Testis (tissue), 3 donors: Measurements from ENCODE around the gene PPY. TPM values are rescaled to one million over a fixed set of nuclear protein-coding genes. Genes with fewer than 3 reads are reported as not detected.
"Not testable (repeated sequence)": the region's sequence is repeated elsewhere in the genome, so short reads cannot be mapped to it uniquely, and the experiment has no call there.

ENCODE experiments used
- DNase-seq: peaks from one replicate; pipeline ENCODE4 v3.0.0-alpha.2; 2019
- H3K27ac ChIP-seq, 2 donors: fragments of 200-600 bp; sonication (generic); one replicate each; pipeline ENCODE4 v1.5.1; 2019
- H3K27me3 ChIP-seq: fragments of 200-600 bp; sonication (generic); one replicate; pipeline ENCODE4 v1.5.1; 2019
- H3K36me3 ChIP-seq: fragments of 200-600 bp; sonication (generic); one replicate; pipeline ENCODE4 v1.5.1; 2017; ENCODE audit warnings: low read depth; ENCODE audit errors: missing control alignments
- H3K4me1 ChIP-seq: fragments of 200-600 bp; sonication (generic); one replicate; pipeline ENCODE4 v1.5.1; 2019
- H3K4me3 ChIP-seq, 2 donors: fragments of 200-600 bp; sonication (generic); one replicate each; pipeline ENCODE4 v1.5.1; 2017 to 2019
- H3K9me3 ChIP-seq: fragments of 200-600 bp; sonication (generic); one replicate; pipeline ENCODE4 v1.5.1; 2017
- POLR2A ChIP-seq: fragments of 450-650 bp; IDR thresholded peaks from one replicate; pipeline ENCODE4 v1.6.1; 2017; ENCODE audit warnings: antibody characterized with exemption, mild to moderate bottlenecking, moderate library complexity
- WGBS, 2 donors: methylation state at CpG; one replicate each; pipeline ENCODE4 v1.1.5; 2018; 5-methylcytosine and 5-hydroxymethylcytosine counted together
- intact Hi-C: fragments of 100-400 bp; cut with DNase I; formaldehyde crosslinking; loops from one replicate; pipeline ENCODE4 v1.15.1; 2023; ENCODE audit warnings: low total_unique reads
- polyA plus RNA-seq: library from polyadenylated mRNA; stranded (reverse); fragments of 350-450 nt; fragmentation: Illumina TruSeq; extraction: RNeasy Lipid Tissue Mini Kit (QIAGEN cat#74804); gene quantifications from one replicate; pipeline ENCODE4 v1.2.3, GENCODE V29; 2014; ENCODE audit warnings: low read depth, low replicate concordance; ENCODE audit not compliant: insufficient read depth
- total RNA-seq, 2 donors: library from RNA; depleted of rRNA; stranded (reverse); fragments of >200 nt; gene quantifications; one replicate each; pipeline ENCODE4 v1.2.3, GENCODE V29; 2016
- TF ChIP-seq, protein P1 (sequence below), 3 experiments: fragments of 450-650 bp in 2 of 3; fragments of 200-600 bp in 1 of 3; sonication (generic) in 1 of 3; IDR thresholded peaks; one replicate each; pipeline ENCODE4 v1.5.1; 2016 to 2019; ENCODE audit warnings: antibody characterized with exemption in 3 of 3, mild to moderate bottlenecking in 2 of 3, moderate library complexity in 1 of 3

The PPY gene
- total and polyA plus RNA-seq, 3 donors from 2014 or later, result 0.99 TPM; not detected in 2

DNA sequence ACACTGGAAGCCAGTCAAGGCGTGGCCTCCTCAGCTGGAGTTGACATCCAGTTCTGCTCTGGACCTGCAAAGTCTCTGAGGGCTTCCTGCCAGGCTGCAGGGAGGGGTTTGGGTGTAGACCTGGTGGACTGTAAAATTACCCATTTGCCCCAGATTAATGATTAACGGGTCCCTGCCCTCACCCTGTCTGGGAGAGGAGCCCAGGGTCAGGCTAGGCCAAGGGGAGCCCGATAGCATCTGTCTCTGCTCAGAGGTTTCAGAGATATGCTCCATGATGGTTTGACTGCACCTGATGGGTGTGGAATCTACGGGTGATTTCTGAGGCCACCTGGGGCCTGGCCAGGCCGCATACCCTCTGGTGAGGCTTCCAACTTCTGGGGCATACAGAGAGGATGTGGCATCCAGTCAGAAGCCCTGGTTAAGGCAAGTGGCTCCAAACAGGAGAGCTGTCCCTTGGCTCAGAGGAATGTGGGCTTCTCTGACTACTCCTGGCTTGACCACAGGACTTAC, 11.2 kb downstream of the PPY start:
- intact Hi-C loops, result no loop called here
- no peak overlapping the region for H3K4me3 ChIP-seq
- H3K27ac ChIP-seq, result no peak overlapping the region
- no peak for DNase-seq
- no peaks in the 10 kb centered on the region for H3K27me3 ChIP-seq
- H3K4me1 ChIP-seq, result no peaks in the 10 kb centered on the region
- TF ChIP-seq, protein P1, sequence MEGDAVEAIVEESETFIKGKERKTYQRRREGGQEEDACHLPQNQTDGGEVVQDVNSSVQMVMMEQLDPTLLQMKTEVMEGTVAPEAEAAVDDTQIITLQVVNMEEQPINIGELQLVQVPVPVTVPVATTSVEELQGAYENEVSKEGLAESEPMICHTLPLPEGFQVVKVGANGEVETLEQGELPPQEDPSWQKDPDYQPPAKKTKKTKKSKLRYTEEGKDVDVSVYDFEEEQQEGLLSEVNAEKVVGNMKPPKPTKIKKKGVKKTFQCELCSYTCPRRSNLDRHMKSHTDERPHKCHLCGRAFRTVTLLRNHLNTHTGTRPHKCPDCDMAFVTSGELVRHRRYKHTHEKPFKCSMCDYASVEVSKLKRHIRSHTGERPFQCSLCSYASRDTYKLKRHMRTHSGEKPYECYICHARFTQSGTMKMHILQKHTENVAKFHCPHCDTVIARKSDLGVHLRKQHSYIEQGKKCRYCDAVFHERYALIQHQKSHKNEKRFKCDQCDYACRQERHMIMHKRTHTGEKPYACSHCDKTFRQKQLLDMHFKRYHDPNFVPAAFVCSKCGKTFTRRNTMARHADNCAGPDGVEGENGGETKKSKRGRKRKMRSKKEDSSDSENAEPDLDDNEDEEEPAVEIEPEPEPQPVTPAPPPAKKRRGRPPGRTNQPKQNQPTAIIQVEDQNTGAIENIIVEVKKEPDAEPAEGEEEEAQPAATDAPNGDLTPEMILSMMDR (IDR thresholded peaks at IDR 0.05), result no peak
- no peak for TF ChIP-seq POLR2A
- no peaks in the 10 kb centered on the region for H3K36me3 ChIP-seq
- H3K9me3 ChIP-seq, result no peaks in the 10 kb centered on the region
- WGBS, 2 donors, result 81 to 96% methylated on average over 4 to 5 of the region's 5 CpGs

DNA sequence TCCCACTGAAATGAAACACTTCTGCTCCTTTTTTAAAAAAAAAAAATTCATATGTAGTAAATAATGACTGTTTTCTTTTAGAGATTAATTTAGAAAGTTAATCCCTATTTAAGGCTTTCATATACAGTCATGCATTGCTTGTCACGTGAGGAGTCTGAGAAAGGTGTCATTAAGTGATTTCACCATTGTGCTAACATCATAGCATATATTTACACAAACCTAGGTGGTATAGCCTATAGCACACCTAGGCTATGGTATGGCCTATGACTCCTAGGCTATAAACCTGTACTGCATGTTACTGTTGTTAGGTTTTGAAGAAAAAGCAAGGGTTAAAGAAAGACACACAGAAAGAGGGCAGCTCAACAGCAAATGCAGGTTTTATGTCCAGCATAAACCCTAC, 13.7 kb downstream of the PPY start:
- no peak overlapping the region for H3K4me3 ChIP-seq
- no peaks in the 10 kb centered on the region for H3K9me3 ChIP-seq
- intact Hi-C loops, result no loop called here
- no peaks in the 10 kb centered on the region for H3K27me3 ChIP-seq
- no peaks in the 10 kb centered on the region for H3K4me1 ChIP-seq
- no peaks in the 10 kb centered on the region for H3K36me3 ChIP-seq
- TF ChIP-seq, protein P1 (IDR thresholded peaks at IDR 0.05), result no peak
- no peak for TF ChIP-seq POLR2A
- DNase-seq, result no peak
- no peak overlapping the region for H3K27ac ChIP-seq
- 83 to 84% methylated on average over 1 of the region's 1 CpG for WGBS, 2 donors

DNA sequence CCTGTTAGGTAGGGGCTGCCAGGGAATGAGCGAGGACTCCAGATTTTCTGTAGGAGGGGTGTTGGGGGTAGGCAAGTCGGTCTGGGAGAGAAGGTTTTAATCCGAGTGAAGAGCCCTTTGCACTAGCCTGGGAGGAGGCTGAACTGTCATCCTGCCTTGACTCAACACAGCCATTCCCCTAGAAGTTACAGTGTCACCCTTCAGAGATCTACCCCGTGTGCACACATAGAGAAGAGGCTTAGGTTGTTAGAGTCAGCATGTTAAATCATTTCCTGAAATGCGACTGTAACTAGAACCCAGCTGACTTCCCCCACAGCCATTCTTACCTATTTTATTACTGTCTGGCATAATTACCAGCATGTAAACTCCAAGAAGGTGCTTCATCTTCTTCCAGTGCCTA, 14.3 kb downstream of the PPY start:
- WGBS, 2 donors, result 19 to 33% methylated on average over 5 of the region's 5 CpGs
- H3K4me3 ChIP-seq, intact Hi-C loops, H3K36me3 ChIP-seq, DNase-seq, H3K4me1 ChIP-seq, H3K27ac ChIP-seq, H3K27me3 ChIP-seq, H3K9me3 ChIP-seq: not testable (repeated sequence)

DNA sequence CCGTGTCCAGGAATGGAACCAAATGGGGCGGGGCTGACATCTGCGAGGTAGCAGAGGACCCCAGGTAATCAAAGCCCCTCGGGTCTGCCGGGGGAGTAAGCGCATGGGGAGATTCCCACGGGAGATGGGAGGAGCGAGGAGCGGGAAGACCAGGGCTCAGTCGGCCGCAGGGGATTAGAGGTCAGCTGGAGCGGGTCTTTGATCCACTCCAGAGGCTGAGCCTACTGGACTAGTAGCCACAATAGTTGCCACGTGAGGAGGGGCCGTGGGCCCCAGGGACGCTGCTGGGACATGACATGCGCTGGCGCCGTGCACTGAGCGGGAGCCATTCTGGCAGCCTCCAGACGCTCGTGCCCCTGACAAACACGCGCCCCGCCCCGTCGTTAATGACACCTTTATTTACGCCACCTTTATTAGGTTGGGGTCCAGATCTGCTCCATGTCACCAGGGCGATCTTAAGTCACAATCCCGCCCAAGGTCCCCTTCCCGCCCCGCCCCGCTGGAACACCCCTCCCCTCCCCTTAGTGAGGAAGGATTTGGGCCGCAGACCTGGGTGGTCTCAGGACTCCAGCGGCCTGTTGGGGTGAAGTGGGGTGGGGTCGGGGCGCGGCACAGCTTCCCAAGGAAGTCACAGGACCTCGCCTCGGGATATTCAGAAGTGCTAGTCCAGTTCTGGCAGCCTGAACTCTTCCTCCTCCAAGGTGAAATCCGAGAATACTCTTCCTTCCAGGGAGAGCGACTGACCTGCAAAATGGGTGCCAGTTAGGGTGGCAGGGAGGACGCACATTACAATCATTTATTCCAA, 15.0 kb downstream of the PPY start:
- no peak overlapping the region for H3K27ac ChIP-seq
- DNase-seq, result peak; percentile 20
- WGBS, 2 donors, result 3 to 4% methylated on average over 12 to 42 of the region's 42 CpGs

DNA sequence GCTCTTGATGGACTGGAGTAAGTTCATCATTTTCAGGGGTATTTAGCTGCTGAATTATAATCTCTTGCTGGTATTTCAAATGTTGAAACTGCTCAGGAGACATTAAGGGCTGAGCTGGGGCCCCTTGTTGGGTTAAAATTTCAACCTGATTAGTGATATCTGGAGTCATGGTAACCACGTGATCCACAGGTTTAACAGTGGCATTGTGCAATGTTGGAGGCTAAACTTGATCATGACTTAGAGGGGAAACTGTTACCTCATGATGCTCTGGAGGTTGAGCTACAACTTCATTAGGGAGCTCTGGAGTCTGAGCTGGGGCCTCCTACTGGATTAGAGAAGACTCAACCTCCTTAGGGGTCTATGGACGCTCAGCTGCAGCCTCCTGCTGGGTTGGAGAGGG, 17.7 kb downstream of the PPY start:
- H3K36me3 ChIP-seq, result no peaks in the 10 kb centered on the region
- H3K27me3 ChIP-seq, result no peaks in the 10 kb centered on the region
- H3K9me3 ChIP-seq, result no peaks in the 10 kb centered on the region
- 90 to 95% methylated on average over 2 of the region's 2 CpGs for WGBS, 2 donors
- no peaks in the 10 kb centered on the region for H3K4me1 ChIP-seq
- H3K27ac ChIP-seq, result no peak overlapping the region
- no peak overlapping the region for H3K4me3 ChIP-seq
- intact Hi-C loops, result no loop called here
- TF ChIP-seq, protein P1 (IDR thresholded peaks at IDR 0.05), result no peak
- TF ChIP-seq POLR2A, result no peak
- no peak for DNase-seq

More for the DNA sequence above, 15.0 kb downstream of the PPY start:
- H3K27me3 ChIP-seq, result no peaks in the 10 kb centered on the region
- no peaks in the 10 kb centered on the region for H3K36me3 ChIP-seq
- TF ChIP-seq, protein P1 (IDR thresholded peaks at IDR 0.05), result no peak
- TF ChIP-seq POLR2A, result no peak
- intact Hi-C loops, result no loop called here
- no peaks in the 10 kb centered on the region for H3K9me3 ChIP-seq
- no peaks in the 10 kb centered on the region for H3K4me1 ChIP-seq
- peak overlapping the region in 1 of 2 donors; percentile 25 for H3K4me3 ChIP-seq
